ENCODE data around the gene SECISBP2L. TPM values are rescaled to one million over a fixed set of nuclear protein-coding genes. Genes with fewer than 3 reads are reported as not detected.

SECISBP2L gene
- total and polyA plus RNA-seq, 4 donors: 16.2 to 678 (median 51.7) TPM

- WGBS, 2 donors: 71 to 82% methylated on average over 3 of the region's 3 CpGs
Observed at GRCh38 chr15:49064884-49065283, 18.6 kb upstream of the SECISBP2L start.

GRCh38 chr15:49064281-49064653 is 18.0 kb upstream of the SECISBP2L start:
- no peak for DNase-seq
- no peak for TF ChIP-seq CTCF (IDR thresholded peaks at IDR 0.05; ENCODE audit: control extremely low read depth, extremely low read depth)
- Histone ChIP-seq H3K9ac (ENCODE audit: insufficient read depth in 1 of 2, low read length in 2 of 2) (no peak overlapping the region), H3K36me3 (ENCODE audit: control insufficient read depth in 4 of 4, insufficient read depth in 4 of 4, low read length in 4 of 4) (no peaks in the 10 kb centered on the region), H3K9me3 (ENCODE audit: control insufficient read depth in 4 of 4, insufficient read depth in 3 of 4, low read length in 3 of 4) (no peaks in the 10 kb centered on the region), H3K27ac (ENCODE audit: low read depth in 1 of 2, low read length in 1 of 2) (no peak overlapping the region), H3K4me3 (no peak overlapping the region), H3K27me3 (ENCODE audit: control insufficient read depth in 3 of 3, insufficient read depth in 3 of 3, low read length in 2 of 3) (no peaks in the 10 kb centered on the region), H3K4me1 (ENCODE audit: control insufficient read depth in 5 of 5, insufficient read depth in 5 of 5, low read length in 5 of 5) (no peaks in the 10 kb centered on the region)
- ATAC-seq (ENCODE audit: insufficient read depth, low FRiP score): no peak
- WGBS, 2 donors: 51 to 67% methylated on average over 3 of the region's 3 CpGs

More at GRCh38 chr15:49064884-49065283, 18.6 kb upstream of the SECISBP2L start:
- no peak for DNase-seq
- Histone ChIP-seq H3K36me3 (ENCODE audit: control insufficient read depth in 4 of 4, insufficient read depth in 4 of 4, low read length in 4 of 4) (no peaks in the 10 kb centered on the region), H3K9ac (ENCODE audit: insufficient read depth in 1 of 2, low read length in 2 of 2) (no peak overlapping the region), H3K4me1 (ENCODE audit: control insufficient read depth in 5 of 5, insufficient read depth in 5 of 5, low read length in 5 of 5) (no peaks in the 10 kb centered on the region), H3K27me3 (ENCODE audit: control insufficient read depth in 3 of 3, insufficient read depth in 3 of 3, low read length in 2 of 3) (no peaks in the 10 kb centered on the region), H3K27ac (ENCODE audit: low read depth in 1 of 2, low read length in 1 of 2) (no peak overlapping the region), H3K4me3 (no peak overlapping the region), H3K9me3 (ENCODE audit: control insufficient read depth in 4 of 4, insufficient read depth in 3 of 4, low read length in 3 of 4) (no peaks in the 10 kb centered on the region)
- no peak for TF ChIP-seq CTCF (IDR thresholded peaks at IDR 0.05; ENCODE audit: control extremely low read depth, extremely low read depth)
- no peak for ATAC-seq (ENCODE audit: insufficient read depth, low FRiP score)

GRCh38 chr15:49063402-49064280 is 17.4 kb upstream of the SECISBP2L start:
- Histone ChIP-seq H3K4me1 (ENCODE audit: control insufficient read depth in 5 of 5, insufficient read depth in 5 of 5, low read length in 5 of 5) (no peaks in the 10 kb centered on the region), H3K4me3 (no peak overlapping the region), H3K36me3 (ENCODE audit: control insufficient read depth in 4 of 4, insufficient read depth in 4 of 4, low read length in 4 of 4) (no peaks in the 10 kb centered on the region), H3K27ac (ENCODE audit: low read depth in 1 of 2, low read length in 1 of 2) (no peak overlapping the region), H3K9ac (ENCODE audit: insufficient read depth in 1 of 2, low read length in 2 of 2) (no peak overlapping the region), H3K27me3 (ENCODE audit: control insufficient read depth in 3 of 3, insufficient read depth in 3 of 3, low read length in 2 of 3) (no peaks in the 10 kb centered on the region), H3K9me3 (ENCODE audit: control insufficient read depth in 4 of 4, insufficient read depth in 3 of 4, low read length in 3 of 4) (no peaks in the 10 kb centered on the region)
- 34 to 68% methylated on average over 14 of the region's 14 CpGs for WGBS, 2 donors
- DNase-seq: no peak
- no peak for TF ChIP-seq CTCF (IDR thresholded peaks at IDR 0.05; ENCODE audit: control extremely low read depth, extremely low read depth)
- no peak for ATAC-seq (ENCODE audit: insufficient read depth, low FRiP score)

Measured in lung (tissue), 12 donors.